B cell (primary cell): Measurements from ENCODE around the gene DAB2IP. TPM values are rescaled to one million over a fixed set of nuclear protein-coding genes. Genes with fewer than 3 reads are reported as not detected.

Source experiments
- ATAC-seq: fragments of 200-7000 bp; cut with Tn5 transposase; one replicate; pipeline ENCODE4 v1.10.0; 2021; ENCODE audit warnings: low read depth, mild to moderate bottlenecking, moderate number of reproducible peaks, moderate library complexity
- CTCF ChIA-PET: fragments of 350-600 bp; sonication (Branson Sonifier 250); formaldehyde crosslinking; loops from one replicate; lab custom pipeline; 2021; ENCODE audit warnings: antibody characterized with exemption, inconsistent platforms; lab: Charles Lee
- POLR2A ChIA-PET: fragments of 350-600 bp; sonication (Branson Sonifier 250); formaldehyde crosslinking; loops from one replicate; lab custom pipeline; 2021; ENCODE audit warnings: antibody characterized with exemption; lab: Charles Lee
- DNase-seq: peaks from one replicate; pipeline ENCODE4 v3.0.0; 2013
- H2AFZ ChIP-seq: 2 replicates; pipeline ENCODE4 v1.6.1; 2012; ENCODE audit warnings: mild to moderate bottlenecking, low read depth, low read length; ENCODE audit not compliant: insufficient read depth, poor library complexity, severe bottlenecking
- H3K27ac ChIP-seq, 2 donors: 1 replicate in 1 of 2; 2 replicates in 1 of 2; pipeline ENCODE4 v1.5.1; 2012 to 2013; ENCODE audit warnings: low read length in 2 of 2, mild to moderate bottlenecking in 2 of 2, moderate library complexity in 1 of 2
- H3K27me3 ChIP-seq, 4 experiments: fragments of 200-600 bp in 1 of 4; sonication (generic) in 1 of 4; replicated peaks in 1 of 4; 1 replicate in 2 of 4; 2 replicates in 2 of 4; pipeline versions ENCODE4 v1.6.1 to v1.7.0; 2013 to 2016; ENCODE audit warnings: low read length in 3 of 4, mild to moderate bottlenecking in 2 of 4, mixed read lengths in 1 of 4, moderate library complexity in 1 of 4; ENCODE audit not compliant: insufficient read depth in 4 of 4, control insufficient read depth in 3 of 4; ENCODE audit errors: control extremely low read depth in 1 of 4
- H3K36me3 ChIP-seq, 2 experiments: replicated peaks in 1 of 2; 1 replicate in 1 of 2; 2 replicates in 1 of 2; pipeline versions ENCODE4 v1.6.1 to v1.7.1; 2013; ENCODE audit warnings: low read length in 1 of 2; ENCODE audit not compliant: insufficient read depth in 2 of 2, control insufficient read depth in 1 of 2; ENCODE audit errors: control extremely low read depth in 1 of 2, extremely low read depth in 1 of 2
- H3K4me1 ChIP-seq, 2 donors: fragments of 200-600 bp in 1 of 2; sonication (generic) in 1 of 2; 1 replicate in 1 of 2; 2 replicates in 1 of 2; pipeline versions ENCODE4 v1.5.1 to v1.6.1; 2013 to 2017; ENCODE audit warnings: low read length in 2 of 2; ENCODE audit not compliant: control insufficient read depth in 2 of 2, insufficient read depth in 2 of 2
- H3K4me2 ChIP-seq: replicated peaks from 2 replicates; pipeline ENCODE3; 2012; ENCODE audit warnings: mild to moderate bottlenecking, low read depth, low read length; ENCODE audit not compliant: poor library complexity, severe bottlenecking
- H3K4me3 ChIP-seq, 5 experiments: fragments of 200-600 bp in 1 of 5; sonication (generic) in 1 of 5; 1 replicate in 3 of 5; 2 replicates in 2 of 5; pipeline versions ENCODE4 v1.5.1 to v1.7.0; 2011 to 2016; ENCODE audit warnings: low read length in 4 of 5, mild to moderate bottlenecking in 4 of 5, low read depth in 2 of 5, control low read depth in 1 of 5, moderate library complexity in 1 of 5; ENCODE audit not compliant: insufficient read depth in 1 of 5; ENCODE audit errors: control extremely low read depth in 1 of 5, extremely low read depth in 1 of 5
- H3K79me2 ChIP-seq: fragments of 200-600 bp; sonication (generic); one replicate; pipeline ENCODE4 v1.6.0; 2016; ENCODE audit warnings: low read length; ENCODE audit not compliant: control insufficient read depth, insufficient read depth
- H3K9ac ChIP-seq: fragments of 200-600 bp; sonication (generic); 2 replicates; pipeline ENCODE4 v1.6.1; 2017; ENCODE audit warnings: mild to moderate bottlenecking, low read length, moderate library complexity
- H3K9me3 ChIP-seq, 3 donors: one replicate each; pipeline versions ENCODE4 v1.6.1 to v1.7.1; 2013; ENCODE audit warnings: low read length in 2 of 3; ENCODE audit not compliant: control insufficient read depth in 2 of 3, insufficient read depth in 1 of 3; ENCODE audit errors: control extremely low read depth in 1 of 3
- H4K20me1 ChIP-seq: 2 replicates; pipeline ENCODE4 v1.6.0; 2012; ENCODE audit warnings: mild to moderate bottlenecking, low read length; ENCODE audit not compliant: insufficient read depth, control insufficient read depth, poor library complexity, severe bottlenecking
- H3K27ac Mint-ChIP-seq: one replicate; pipeline ENCODE4 v1.8.0; 2021; ENCODE audit warnings: mixed read lengths
- H3K27me3 Mint-ChIP-seq: one replicate; pipeline ENCODE4 v1.8.0; 2021; ENCODE audit warnings: mixed read lengths
- H3K4me1 Mint-ChIP-seq: one replicate; pipeline ENCODE4 v1.8.0; 2021; ENCODE audit warnings: mixed read lengths
- H3K4me3 Mint-ChIP-seq: one replicate; pipeline ENCODE4 v1.8.0; 2021; ENCODE audit warnings: mixed read lengths
- H3K9me3 Mint-ChIP-seq: one replicate; pipeline ENCODE4 v1.8.0; 2022; ENCODE audit warnings: mixed read lengths; ENCODE audit not compliant: insufficient read depth
- CTCF ChIP-seq: fragments of 200-600 bp; IDR thresholded peaks from one replicate; pipeline ENCODE4 v1.8.0; 2022; ENCODE audit warnings: antibody characterized with exemption, mild to moderate bottlenecking
- EZH2 ChIP-seq: IDR thresholded peaks from 2 replicates; pipeline ENCODE4 v1.6.1; 2012; ENCODE audit warnings: borderline replicate concordance, low read depth, mild to moderate bottlenecking, moderate library complexity, low read length; ENCODE audit not compliant: insufficient read depth, poor library complexity, severe bottlenecking
- WGBS: methylation state at CpG from one replicate; pipeline ENCODE4 v1.1.5; 2013; ENCODE audit warnings: missing lambda C conversion rate; ENCODE audit not compliant: insufficient coverage; 5-methylcytosine and 5-hydroxymethylcytosine counted together
- intact Hi-C: fragments of 100-400 bp; cut with micrococcal nuclease; formaldehyde crosslinking; loops from one replicate; pipeline ENCODE4 v1.10.0; 2022
- polyA plus RNA-seq: library from polyadenylated mRNA; depleted of rRNA; stranded (reverse); fragments of >200 nt; gene quantifications from 2 replicates; pipeline ENCODE4 v1.2.3, GENCODE V29; 2012
- total RNA-seq, 2 donors: library from RNA; stranded (reverse); fragments of 120-200 nt in 1 of 2; gene quantifications; 1 replicate in 1 of 2; 2 replicates in 1 of 2; pipeline versions ENCODE4 v1.2.3 to v1.2.4, GENCODE V29; 2013 to 2022

Gene DAB2IP
- total and polyA plus RNA-seq, 2 donors (not counting 1 experiment from before 2014, with no cell fraction given), result 1.1 to 3.9 TPM

- Mint-ChIP-seq H3K4me3 (no peak overlapping the region), H3K27me3 (peaks cover 3% of the 10 kb centered on the region), H3K4me1 (peaks cover 17% of the 10 kb centered on the region), H3K27ac (no peak overlapping the region), H3K9me3 (no peaks in the 10 kb centered on the region)
- no peak for DNase-seq
- TF ChIP-seq EZH2, result no peak
- no peak for TF ChIP-seq CTCF
- H3K9me3 ChIP-seq, result no peaks in the 10 kb centered on the region
- no peaks in the 10 kb centered on the region for H3K36me3 ChIP-seq
- H3K4me3 ChIP-seq, result no peak overlapping the region
- no peaks in the 10 kb centered on the region for H4K20me1 ChIP-seq
- H3K4me2 ChIP-seq, result no peak overlapping the region
- H3K27me3 ChIP-seq, result peaks cover 0 to 2% (median 0%) of the 10 kb centered on the region in 4 experiments
- intact Hi-C loops, result no loop called here
- H3K27ac ChIP-seq, result no peak overlapping the region
- H3K79me2 ChIP-seq, result no peaks in the 10 kb centered on the region
- POLR2A ChIA-PET, result no interaction called here
- H3K4me1 ChIP-seq, result peaks cover 9 to 12% of the 10 kb centered on the region in 2 donors
- 97% methylated on average over 3 of the region's 4 CpGs for WGBS
- no peak overlapping the region for H2AFZ ChIP-seq
- ATAC-seq, result no peak
- H3K9ac ChIP-seq, result no peak overlapping the region
- CTCF ChIA-PET, result interaction anchor here (0.9 to 1.5 kb wide), 2 partner anchors 18 to 23 kb away, joined by 3 to 4 read pairs; no protein-coding TSS in a partner anchor
Measured at GRCh38 chr9:121709798-121710197, 58.4 kb downstream of the DAB2IP start.

- Histone ChIP-seq H3K79me2 (no peaks in the 10 kb centered on the region), H3K36me3 (no peaks in the 10 kb centered on the region), H2AFZ (no peak overlapping the region), H4K20me1 (no peaks in the 10 kb centered on the region), H3K4me2 (no peak overlapping the region), H3K27me3 (peaks cover 0 to 2% (median 0%) of the 10 kb centered on the region in 4 experiments), H3K9ac (no peak overlapping the region), H3K4me3 (no peak overlapping the region), H3K9me3 (no peaks in the 10 kb centered on the region), H3K27ac (no peak overlapping the region), H3K4me1 (peaks cover 9 to 12% of the 10 kb centered on the region in 2 donors)
- Mint-ChIP-seq H3K9me3 (no peaks in the 10 kb centered on the region), H3K27me3 (no peaks in the 10 kb centered on the region), H3K4me1 (peaks cover 17% of the 10 kb centered on the region), H3K27ac (no peak overlapping the region), H3K4me3 (no peak overlapping the region)
- ATAC-seq (no peak), DNase-seq (no peak)
- no peak for TF ChIP-seq EZH2
- POLR2A ChIA-PET, result no interaction called here
- CTCF ChIA-PET, result no interaction called here
- intact Hi-C loops, result no loop called here
Measured at GRCh38 chr9:121711281-121711680, 59.8 kb downstream of the DAB2IP start.
